HepG2 (cell line): ENCODE results near the gene ELF2. TPM values are rescaled to one million over a fixed set of nuclear protein-coding genes. Genes with fewer than 3 reads are reported as not detected.

Experiments
- DMAP1 ChIP-seq: IDR thresholded peaks from 2 replicates; pipeline ENCODE4 v1.6.1; 2016
- HMG20B ChIP-seq: conservative IDR thresholded peaks from 2 replicates; pipeline ENCODE4 v1.6.1; 2016; ENCODE audit warnings: missing genetic modification reagents, missing compliant biosample characterization
- SNAPC2 ChIP-seq: sonication (generic); formaldehyde crosslinking; IDR thresholded peaks from 2 replicates; pipeline ENCODE4 v1.8.1; 2022; ENCODE audit warnings: mild to moderate bottlenecking, missing genetic modification reagents
- TEAD2 ChIP-seq: sonication (generic); formaldehyde crosslinking; IDR thresholded peaks from 2 replicates; pipeline ENCODE4 v1.9.0; 2021; ENCODE audit warnings: missing genetic modification reagents
- ZNF264 ChIP-seq: sonication (generic); formaldehyde crosslinking; IDR thresholded peaks from 2 replicates; pipeline ENCODE4 v1.4.0; 2020; ENCODE audit warnings: missing genetic modification reagents
- ZNF629 ChIP-seq: sonication (generic); formaldehyde crosslinking; conservative IDR thresholded peaks from 2 replicates; pipeline ENCODE4 v1.5.0; 2020; ENCODE audit warnings: missing genetic modification reagents
- polyA plus RNA-seq, 8 experiments: library from polyadenylated mRNA; depleted of rRNA in 3 of 8; stranded (reverse) in 7 of 8; unstranded in 1 of 8; fragments of >200 nt; fragmentation: Illumina TruSeq in 4 of 8; extraction: Trizol in 4 of 8; gene quantifications; 2 replicates each; pipeline versions ENCODE4 v1.2.1 to v1.2.3, GENCODE V29; 2011 to 2016; ENCODE audit warnings: low read depth in 4 of 8, missing spikeins in 1 of 8, mixed read lengths in 1 of 8; ENCODE audit not compliant: insufficient read depth in 1 of 8
- total RNA-seq, 5 experiments: library from RNA; depleted of rRNA; stranded (reverse); fragments of >200 nt; fragmentation: Illumina TruSeq; extraction: Trizol; gene quantifications; 2 replicates each; pipeline ENCODE4 v1.2.3, GENCODE V29; 2016; ENCODE audit warnings: low read depth in 1 of 5
- TF ChIP-seq, protein P1 (sequence below): IDR thresholded peaks from 2 replicates; pipeline ENCODE4 v1.6.1; 2016; ENCODE audit warnings: missing genetic modification reagents, missing compliant biosample characterization
- TF ChIP-seq, protein P2 (sequence below): sonication (generic); formaldehyde crosslinking; IDR thresholded peaks from 2 replicates; pipeline ENCODE4 v1.4.0; 2020; ENCODE audit warnings: mild to moderate bottlenecking, missing genetic modification reagents
- TF ChIP-seq, protein P3 (sequence below): sonication (generic); formaldehyde crosslinking; conservative IDR thresholded peaks from 2 replicates; pipeline ENCODE4 v1.4.0; 2020; ENCODE audit warnings: mild to moderate bottlenecking, missing genetic modification reagents, moderate library complexity
- TF ChIP-seq, protein P4 (sequence below): sonication (generic); formaldehyde crosslinking; IDR thresholded peaks from 2 replicates; pipeline ENCODE4 v1.5.1; 2020; ENCODE audit warnings: mild to moderate bottlenecking, missing genetic modification reagents, borderline replicate concordance
- TF ChIP-seq, protein P5 (sequence below): sonication (generic); formaldehyde crosslinking; IDR thresholded peaks from 2 replicates; pipeline ENCODE4 v1.4.0; 2020; ENCODE audit warnings: missing genetic modification reagents, borderline replicate concordance

The ELF2 gene
- total and polyA plus RNA-seq, 2 of the 13 experiments (the other 11 are each of a cell fraction or from before 2014, with no cell fraction given) = 28.6 to 35.4 TPM

DNA sequence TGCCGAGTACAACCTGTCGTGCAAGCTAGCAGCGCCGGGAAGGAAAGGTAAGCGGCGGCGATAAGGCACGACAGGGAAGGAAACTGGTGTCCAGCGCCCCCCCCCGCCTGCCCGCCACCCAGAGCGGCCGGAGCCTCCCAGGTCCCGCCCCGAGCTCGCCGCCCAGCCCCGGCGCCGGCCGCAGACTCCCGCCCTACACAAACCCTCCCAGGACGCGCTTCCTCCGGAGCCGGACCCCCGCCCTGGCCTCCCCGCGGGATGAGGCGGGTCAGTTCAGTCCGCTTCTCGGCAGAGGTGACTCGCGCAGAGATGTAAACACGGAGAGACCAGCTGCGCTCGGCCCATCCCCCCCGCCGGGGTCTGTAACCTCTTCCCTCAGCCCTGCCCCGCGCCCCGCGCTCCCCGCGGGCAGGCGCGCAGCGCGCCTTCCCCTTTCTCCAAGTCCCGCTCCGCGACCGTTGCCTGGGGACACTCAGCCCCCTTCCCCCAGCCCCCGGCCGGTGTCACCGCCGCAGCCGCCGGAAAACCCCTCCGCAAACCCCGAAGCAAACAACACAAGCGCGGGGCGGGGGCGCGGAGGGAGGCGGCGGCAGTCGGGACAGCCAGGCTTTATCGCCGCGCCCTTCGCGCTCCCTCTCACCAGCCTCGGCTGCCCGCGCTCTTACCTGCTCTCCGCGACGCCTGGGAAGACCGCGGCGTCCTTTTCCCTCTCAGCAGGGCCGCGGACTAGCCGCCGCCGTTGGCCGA, 543 bp downstream of the ELF2 start (continued):
- no peak for TF ChIP-seq ZNF264 (CRISPR knock-in tag)
- no peak for TF ChIP-seq TEAD2
- no peak for TF ChIP-seq SNAPC2 (CRISPR knock-in tag)
- TF ChIP-seq, protein P1, sequence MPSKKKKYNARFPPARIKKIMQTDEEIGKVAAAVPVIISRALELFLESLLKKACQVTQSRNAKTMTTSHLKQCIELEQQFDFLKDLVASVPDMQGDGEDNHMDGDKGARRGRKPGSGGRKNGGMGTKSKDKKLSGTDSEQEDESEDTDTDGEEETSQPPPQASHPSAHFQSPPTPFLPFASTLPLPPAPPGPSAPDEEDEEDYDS = no peak
- TF ChIP-seq, protein P2, sequence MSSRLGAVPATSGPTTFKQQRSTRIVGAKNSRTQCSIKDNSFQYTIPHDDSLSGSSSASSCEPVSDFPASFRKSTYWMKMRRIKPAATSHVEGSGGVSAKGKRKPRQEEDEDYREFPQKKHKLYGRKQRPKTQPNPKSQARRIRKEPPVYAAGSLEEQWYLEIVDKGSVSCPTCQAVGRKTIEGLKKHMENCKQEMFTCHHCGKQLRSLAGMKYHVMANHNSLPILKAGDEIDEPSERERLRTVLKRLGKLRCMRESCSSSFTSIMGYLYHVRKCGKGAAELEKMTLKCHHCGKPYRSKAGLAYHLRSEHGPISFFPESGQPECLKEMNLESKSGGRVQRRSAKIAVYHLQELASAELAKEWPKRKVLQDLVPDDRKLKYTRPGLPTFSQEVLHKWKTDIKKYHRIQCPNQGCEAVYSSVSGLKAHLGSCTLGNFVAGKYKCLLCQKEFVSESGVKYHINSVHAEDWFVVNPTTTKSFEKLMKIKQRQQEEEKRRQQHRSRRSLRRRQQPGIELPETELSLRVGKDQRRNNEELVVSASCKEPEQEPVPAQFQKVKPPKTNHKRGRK (CRISPR knock-in tag) = no peak
- no peak for TF ChIP-seq ZNF629
- TF ChIP-seq, protein P3, sequence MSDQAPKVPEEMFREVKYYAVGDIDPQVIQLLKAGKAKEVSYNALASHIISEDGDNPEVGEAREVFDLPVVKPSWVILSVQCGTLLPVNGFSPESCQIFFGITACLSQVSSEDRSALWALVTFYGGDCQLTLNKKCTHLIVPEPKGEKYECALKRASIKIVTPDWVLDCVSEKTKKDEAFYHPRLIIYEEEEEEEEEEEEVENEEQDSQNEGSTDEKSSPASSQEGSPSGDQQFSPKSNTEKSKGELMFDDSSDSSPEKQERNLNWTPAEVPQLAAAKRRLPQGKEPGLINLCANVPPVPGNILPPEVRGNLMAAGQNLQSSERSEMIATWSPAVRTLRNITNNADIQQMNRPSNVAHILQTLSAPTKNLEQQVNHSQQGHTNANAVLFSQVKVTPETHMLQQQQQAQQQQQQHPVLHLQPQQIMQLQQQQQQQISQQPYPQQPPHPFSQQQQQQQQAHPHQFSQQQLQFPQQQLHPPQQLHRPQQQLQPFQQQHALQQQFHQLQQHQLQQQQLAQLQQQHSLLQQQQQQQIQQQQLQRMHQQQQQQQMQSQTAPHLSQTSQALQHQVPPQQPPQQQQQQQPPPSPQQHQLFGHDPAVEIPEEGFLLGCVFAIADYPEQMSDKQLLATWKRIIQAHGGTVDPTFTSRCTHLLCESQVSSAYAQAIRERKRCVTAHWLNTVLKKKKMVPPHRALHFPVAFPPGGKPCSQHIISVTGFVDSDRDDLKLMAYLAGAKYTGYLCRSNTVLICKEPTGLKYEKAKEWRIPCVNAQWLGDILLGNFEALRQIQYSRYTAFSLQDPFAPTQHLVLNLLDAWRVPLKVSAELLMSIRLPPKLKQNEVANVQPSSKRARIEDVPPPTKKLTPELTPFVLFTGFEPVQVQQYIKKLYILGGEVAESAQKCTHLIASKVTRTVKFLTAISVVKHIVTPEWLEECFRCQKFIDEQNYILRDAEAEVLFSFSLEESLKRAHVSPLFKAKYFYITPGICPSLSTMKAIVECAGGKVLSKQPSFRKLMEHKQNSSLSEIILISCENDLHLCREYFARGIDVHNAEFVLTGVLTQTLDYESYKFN = peak; percentile 71
- TF ChIP-seq HMG20B (CRISPR knock-in tag) = no peak
- TF ChIP-seq, protein P4, sequence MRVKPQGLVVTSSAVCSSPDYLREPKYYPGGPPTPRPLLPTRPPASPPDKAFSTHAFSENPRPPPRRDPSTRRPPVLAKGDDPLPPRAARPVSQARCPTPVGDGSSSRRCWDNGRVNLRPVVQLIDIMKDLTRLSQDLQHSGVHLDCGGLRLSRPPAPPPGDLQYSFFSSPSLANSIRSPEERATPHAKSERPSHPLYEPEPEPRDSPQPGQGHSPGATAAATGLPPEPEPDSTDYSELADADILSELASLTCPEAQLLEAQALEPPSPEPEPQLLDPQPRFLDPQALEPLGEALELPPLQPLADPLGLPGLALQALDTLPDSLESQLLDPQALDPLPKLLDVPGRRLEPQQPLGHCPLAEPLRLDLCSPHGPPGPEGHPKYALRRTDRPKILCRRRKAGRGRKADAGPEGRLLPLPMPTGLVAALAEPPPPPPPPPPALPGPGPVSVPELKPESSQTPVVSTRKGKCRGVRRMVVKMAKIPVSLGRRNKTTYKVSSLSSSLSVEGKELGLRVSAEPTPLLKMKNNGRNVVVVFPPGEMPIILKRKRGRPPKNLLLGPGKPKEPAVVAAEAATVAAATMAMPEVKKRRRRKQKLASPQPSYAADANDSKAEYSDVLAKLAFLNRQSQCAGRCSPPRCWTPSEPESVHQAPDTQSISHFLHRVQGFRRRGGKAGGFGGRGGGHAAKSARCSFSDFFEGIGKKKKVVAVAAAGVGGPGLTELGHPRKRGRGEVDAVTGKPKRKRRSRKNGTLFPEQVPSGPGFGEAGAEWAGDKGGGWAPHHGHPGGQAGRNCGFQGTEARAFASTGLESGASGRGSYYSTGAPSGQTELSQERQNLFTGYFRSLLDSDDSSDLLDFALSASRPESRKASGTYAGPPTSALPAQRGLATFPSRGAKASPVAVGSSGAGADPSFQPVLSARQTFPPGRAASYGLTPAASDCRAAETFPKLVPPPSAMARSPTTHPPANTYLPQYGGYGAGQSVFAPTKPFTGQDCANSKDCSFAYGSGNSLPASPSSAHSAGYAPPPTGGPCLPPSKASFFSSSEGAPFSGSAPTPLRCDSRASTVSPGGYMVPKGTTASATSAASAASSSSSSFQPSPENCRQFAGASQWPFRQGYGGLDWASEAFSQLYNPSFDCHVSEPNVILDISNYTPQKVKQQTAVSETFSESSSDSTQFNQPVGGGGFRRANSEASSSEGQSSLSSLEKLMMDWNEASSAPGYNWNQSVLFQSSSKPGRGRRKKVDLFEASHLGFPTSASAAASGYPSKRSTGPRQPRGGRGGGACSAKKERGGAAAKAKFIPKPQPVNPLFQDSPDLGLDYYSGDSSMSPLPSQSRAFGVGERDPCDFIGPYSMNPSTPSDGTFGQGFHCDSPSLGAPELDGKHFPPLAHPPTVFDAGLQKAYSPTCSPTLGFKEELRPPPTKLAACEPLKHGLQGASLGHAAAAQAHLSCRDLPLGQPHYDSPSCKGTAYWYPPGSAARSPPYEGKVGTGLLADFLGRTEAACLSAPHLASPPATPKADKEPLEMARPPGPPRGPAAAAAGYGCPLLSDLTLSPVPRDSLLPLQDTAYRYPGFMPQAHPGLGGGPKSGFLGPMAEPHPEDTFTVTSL (CRISPR knock-in tag) = no peak
- TF ChIP-seq, protein P5, sequence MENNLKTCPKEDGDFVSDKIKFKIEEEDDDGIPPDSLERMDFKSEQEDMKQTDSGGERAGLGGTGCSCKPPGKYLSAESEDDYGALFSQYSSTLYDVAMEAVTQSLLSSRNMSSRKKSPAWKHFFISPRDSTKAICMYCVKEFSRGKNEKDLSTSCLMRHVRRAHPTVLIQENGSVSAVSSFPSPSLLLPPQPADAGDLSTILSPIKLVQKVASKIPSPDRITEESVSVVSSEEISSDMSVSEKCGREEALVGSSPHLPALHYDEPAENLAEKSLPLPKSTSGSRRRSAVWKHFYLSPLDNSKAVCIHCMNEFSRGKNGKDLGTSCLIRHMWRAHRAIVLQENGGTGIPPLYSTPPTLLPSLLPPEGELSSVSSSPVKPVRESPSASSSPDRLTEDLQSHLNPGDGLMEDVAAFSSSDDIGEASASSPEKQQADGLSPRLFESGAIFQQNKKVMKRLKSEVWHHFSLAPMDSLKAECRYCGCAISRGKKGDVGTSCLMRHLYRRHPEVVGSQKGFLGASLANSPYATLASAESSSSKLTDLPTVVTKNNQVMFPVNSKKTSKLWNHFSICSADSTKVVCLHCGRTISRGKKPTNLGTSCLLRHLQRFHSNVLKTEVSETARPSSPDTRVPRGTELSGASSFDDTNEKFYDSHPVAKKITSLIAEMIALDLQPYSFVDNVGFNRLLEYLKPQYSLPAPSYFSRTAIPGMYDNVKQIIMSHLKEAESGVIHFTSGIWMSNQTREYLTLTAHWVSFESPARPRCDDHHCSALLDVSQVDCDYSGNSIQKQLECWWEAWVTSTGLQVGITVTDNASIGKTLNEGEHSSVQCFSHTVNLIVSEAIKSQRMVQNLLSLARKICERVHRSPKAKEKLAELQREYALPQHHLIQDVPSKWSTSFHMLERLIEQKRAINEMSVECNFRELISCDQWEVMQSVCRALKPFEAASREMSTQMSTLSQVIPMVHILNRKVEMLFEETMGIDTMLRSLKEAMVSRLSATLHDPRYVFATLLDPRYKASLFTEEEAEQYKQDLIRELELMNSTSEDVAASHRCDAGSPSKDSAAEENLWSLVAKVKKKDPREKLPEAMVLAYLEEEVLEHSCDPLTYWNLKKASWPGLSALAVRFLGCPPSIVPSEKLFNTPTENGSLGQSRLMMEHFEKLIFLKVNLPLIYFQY (CRISPR knock-in tag) = no peak
- TF ChIP-seq DMAP1 = peak; percentile 22; the same call in 1 of the 2 replicates
